ENCODE measurements around the gene SMAGP. TPM values are rescaled to one million over a fixed set of nuclear protein-coding genes. Genes with fewer than 3 reads are reported as not detected.

The SMAGP gene
- total RNA-seq, 4 donors from 2014 or later, result 1.7 to 3.5 (median 2.5) TPM

GRCh38 chr12:51196547-51196946 is 73.7 kb downstream of the SMAGP start:
- no peak overlapping the region for H3K27ac ChIP-seq
- H3K4me1 ChIP-seq, result no peaks in the 10 kb centered on the region
- TF ChIP-seq CTCF (IDR thresholded peaks at IDR 0.05 in 4 of 5, conservative IDR thresholded peaks at IDR 0.05 in 1 of 5) (no peak), POLR2A (IDR thresholded peaks at IDR 0.05) (no peak)
- no peak for DNase-seq
- H3K4me3 ChIP-seq, result no peak overlapping the region
- intact Hi-C loops (cut with DNase I; ENCODE audit: low total_unique reads), result no loop called here
- no peak for ATAC-seq
- in situ Hi-C loops (cut with MboI; ENCODE audit: low sequenced_read_pairs in 4 of 4), result no loop called here
- no peaks in the 10 kb centered on the region for H3K9me3 ChIP-seq
- H3K36me3 ChIP-seq, result peaks cover 0 to 23% of the 10 kb centered on the region in 2 donors
- H3K27me3 ChIP-seq, result no peaks in the 10 kb centered on the region

GRCh38 chr12:51195841-51196240 is 74.4 kb downstream of the SMAGP start:
- Histone ChIP-seq H3K36me3 (peaks cover 0 to 31% of the 10 kb centered on the region in 2 donors), H3K9me3 (no peaks in the 10 kb centered on the region), H3K27ac (no peak overlapping the region), H3K4me1 (no peaks in the 10 kb centered on the region), H3K27me3 (no peaks in the 10 kb centered on the region), H3K4me3 (no peak overlapping the region)
- intact Hi-C loops (cut with DNase I; ENCODE audit: low total_unique reads), result no loop called here
- in situ Hi-C loops (cut with MboI; ENCODE audit: low sequenced_read_pairs in 4 of 4), result no loop called here
- TF ChIP-seq POLR2A (IDR thresholded peaks at IDR 0.05) (no peak), CTCF (IDR thresholded peaks at IDR 0.05 in 4 of 5, conservative IDR thresholded peaks at IDR 0.05 in 1 of 5) (no peak)
- no peak for DNase-seq
- ATAC-seq, result no peak

Other genes with a start within 250 kb of the SMAGP start
- gene SLC11A2, start 244.0 kb downstream of the SMAGP start, total RNA-seq, result 10 to 100 TPM; 24.0 to 65.4 (median 47.0) TPM
- 10 to 100 TPM; 22.5 to 42.4 (median 29.8) TPM for gene LETMD1, start 222.1 kb downstream of the SMAGP start, total RNA-seq
- 10 to 100 TPM; 17.3 to 29.5 (median 22.0) TPM for gene CSRNP2, start 186.8 kb downstream of the SMAGP start, total RNA-seq
- gene TFCP2, start 97.3 kb downstream of the SMAGP start, total RNA-seq, result 10 to 100 TPM in 2 of 4 donors, 1 to 10 TPM in 2; 8.9 to 14.2 (median 10.8) TPM
- 10 to 100 TPM in 2 of 4 donors, 1 to 10 TPM in 2; 8.1 to 11.1 (median 9.9) TPM for gene POU6F1, start 52.4 kb downstream of the SMAGP start, total RNA-seq
- 100 to 1,000 TPM; 204 to 274 (median 246) TPM for gene DAZAP2, start 31.6 kb downstream of the SMAGP start, total RNA-seq
- 1 to 10 TPM in 3 of 4 donors, under 1 TPM in 1; 0.87 to 1.3 (median 1.2) TPM for gene BIN2, start 53.8 kb upstream of the SMAGP start, total RNA-seq
- gene CELA1, start 76.3 kb upstream of the SMAGP start, total RNA-seq, result not detected
- gene GALNT6, start 121.0 kb upstream of the SMAGP start, total RNA-seq, result under 1 TPM; 0.24 to 0.51 (median 0.37) TPM
- gene SLC4A8, start 154.4 kb upstream of the SMAGP start, total RNA-seq, result under 1 TPM in 1 of 4 donors, not detected in 3; 0.05 TPM

Measured in gastrocnemius medialis (tissue), 4 donors.